Ovary (tissue), 3 donors: Measurements from ENCODE around the gene GSTM5.

ENCODE experiments used
- POLR2A ChIP-seq: fragments of 450-650 bp; IDR thresholded peaks from one replicate; pipeline ENCODE4 v1.6.1; 2017; ENCODE audit warnings: antibody characterized with exemption, mild to moderate bottlenecking, moderate library complexity
- TF ChIP-seq, protein P1 (sequence below), 3 donors: fragments of 450-650 bp in 2 of 3; fragments of 200-600 bp in 1 of 3; IDR thresholded peaks; one replicate each; pipeline versions ENCODE4 v1.5.1 to v1.8.0; 2016 to 2022; ENCODE audit warnings: antibody characterized with exemption in 3 of 3, mild to moderate bottlenecking in 1 of 3
- donor health status: DM: no; HTN: no; CAD: no.

GRCh38 chr1:109761227-109762038 is 49.4 kb downstream of the GSTM5 start:
- no peak for TF ChIP-seq POLR2A
- TF ChIP-seq, protein P1, sequence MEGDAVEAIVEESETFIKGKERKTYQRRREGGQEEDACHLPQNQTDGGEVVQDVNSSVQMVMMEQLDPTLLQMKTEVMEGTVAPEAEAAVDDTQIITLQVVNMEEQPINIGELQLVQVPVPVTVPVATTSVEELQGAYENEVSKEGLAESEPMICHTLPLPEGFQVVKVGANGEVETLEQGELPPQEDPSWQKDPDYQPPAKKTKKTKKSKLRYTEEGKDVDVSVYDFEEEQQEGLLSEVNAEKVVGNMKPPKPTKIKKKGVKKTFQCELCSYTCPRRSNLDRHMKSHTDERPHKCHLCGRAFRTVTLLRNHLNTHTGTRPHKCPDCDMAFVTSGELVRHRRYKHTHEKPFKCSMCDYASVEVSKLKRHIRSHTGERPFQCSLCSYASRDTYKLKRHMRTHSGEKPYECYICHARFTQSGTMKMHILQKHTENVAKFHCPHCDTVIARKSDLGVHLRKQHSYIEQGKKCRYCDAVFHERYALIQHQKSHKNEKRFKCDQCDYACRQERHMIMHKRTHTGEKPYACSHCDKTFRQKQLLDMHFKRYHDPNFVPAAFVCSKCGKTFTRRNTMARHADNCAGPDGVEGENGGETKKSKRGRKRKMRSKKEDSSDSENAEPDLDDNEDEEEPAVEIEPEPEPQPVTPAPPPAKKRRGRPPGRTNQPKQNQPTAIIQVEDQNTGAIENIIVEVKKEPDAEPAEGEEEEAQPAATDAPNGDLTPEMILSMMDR (IDR thresholded peaks at IDR 0.05) = no peak
